GM18505 (cell line): ENCODE measurements around the gene HMGCS2.

Experiments
- ATAC-seq: cut with Tn5 transposase; IDR thresholded peaks from one replicate; pipeline ENCODE4 v1.9.1; 2021; ENCODE audit not compliant: unreplicated experiment
- POLR2A ChIP-seq: IDR thresholded peaks from 4 replicates; pipeline ENCODE4 v1.6.1; 2011; ENCODE audit warnings: borderline replicate concordance; ENCODE audit not compliant: insufficient read depth, insufficient read length; ENCODE audit errors: extremely low read depth

The HMGCS2 gene

GRCh38 chr1:119740896-119741780 lies 27.6 kb downstream of the HMGCS2 start:
- TF ChIP-seq POLR2A = no peak
- no peak for ATAC-seq

GRCh38 chr1:119740261-119740660 lies 28.4 kb downstream of the HMGCS2 start:
- no peak for TF ChIP-seq POLR2A
- no peak for ATAC-seq

- no peak for ATAC-seq
Measured at GRCh38 chr1:119739150-119739549, 29.6 kb downstream of the HMGCS2 start.

GRCh38 chr1:119738100-119738720 lies 30.5 kb downstream of the HMGCS2 start:
- ATAC-seq = no peak

More at GRCh38 chr1:119739150-119739549, 29.6 kb downstream of the HMGCS2 start:
- no peak for TF ChIP-seq POLR2A

GRCh38 chr1:119737040-119737682 lies 31.5 kb downstream of the HMGCS2 start:
- no peak for TF ChIP-seq POLR2A
- no peak for ATAC-seq

More at GRCh38 chr1:119738100-119738720, 30.5 kb downstream of the HMGCS2 start:
- TF ChIP-seq POLR2A = no peak

- no peak for TF ChIP-seq POLR2A
- no peak for ATAC-seq
Measured at GRCh38 chr1:119736649-119737039, 32.1 kb downstream of the HMGCS2 start.

GRCh38 chr1:119735217-119735616 lies 33.5 kb downstream of the HMGCS2 start:
- no peak for ATAC-seq
- no peak for TF ChIP-seq POLR2A

GRCh38 chr1:119733754-119734153 lies 35.0 kb downstream of the HMGCS2 start:
- no peak for ATAC-seq
- no peak for TF ChIP-seq POLR2A

- no peak for TF ChIP-seq POLR2A
Measured at GRCh38 chr1:119732465-119733168, 36.1 kb downstream of the HMGCS2 start.

GRCh38 chr1:119731741-119732430 lies 36.8 kb downstream of the HMGCS2 start:
- TF ChIP-seq POLR2A = no peak
- no peak for ATAC-seq

More at GRCh38 chr1:119732465-119733168, 36.1 kb downstream of the HMGCS2 start:
- ATAC-seq = no peak

- TF ChIP-seq POLR2A = no peak
- no peak for ATAC-seq
Measured at GRCh38 chr1:119731060-119731459, 37.6 kb downstream of the HMGCS2 start.

GRCh38 chr1:119729044-119729443 lies 39.7 kb downstream of the HMGCS2 start:
- TF ChIP-seq POLR2A = no peak
- no peak for ATAC-seq

- ATAC-seq = no peak
- no peak for TF ChIP-seq POLR2A
Measured at GRCh38 chr1:119727991-119728390, 40.7 kb downstream of the HMGCS2 start.

- TF ChIP-seq POLR2A = no peak
- ATAC-seq = no peak
Measured at GRCh38 chr1:119725626-119726025, 43.1 kb downstream of the HMGCS2 start.
